ENCODE results near the gene XYLT1.
"Not testable (repeated sequence)": the region's sequence is repeated elsewhere in the genome, so short reads cannot be mapped to it uniquely, and the experiment has no call there.

Gene XYLT1

GRCh38 chr16:17488506-17488905 is 17.7 kb upstream of the XYLT1 start:
- DNase-seq (ENCODE audit: low read depth): no peak
- H3K4me3 ChIP-seq (ENCODE audit: low read length): no peak overlapping the region
- TF ChIP-seq CTCF (IDR thresholded peaks at IDR 0.05; ENCODE audit: insufficient read depth, low read depth, low read length, missing control alignments): no peak

- DNase-seq (ENCODE audit: low read depth): no peak
- no peak for TF ChIP-seq CTCF (IDR thresholded peaks at IDR 0.05; ENCODE audit: insufficient read depth, low read depth, low read length, missing control alignments)
- H3K4me3 ChIP-seq (ENCODE audit: low read length): no peak overlapping the region
Observed at GRCh38 chr16:17483351-17483750, 12.6 kb upstream of the XYLT1 start.

GRCh38 chr16:17482341-17482740 is 11.6 kb upstream of the XYLT1 start:
- not testable (repeated sequence) for DNase-seq (ENCODE audit: low read depth); H3K4me3 ChIP-seq (ENCODE audit: low read length)

GRCh38 chr16:17481736-17482135 is 11.0 kb upstream of the XYLT1 start:
- TF ChIP-seq CTCF (IDR thresholded peaks at IDR 0.05; ENCODE audit: insufficient read depth, low read depth, low read length, missing control alignments): no peak
- no peak for DNase-seq (ENCODE audit: low read depth)
- no peak overlapping the region for H3K4me3 ChIP-seq (ENCODE audit: low read length)

- not testable (repeated sequence) for DNase-seq (ENCODE audit: low read depth); H3K4me3 ChIP-seq (ENCODE audit: low read length)
Observed at GRCh38 chr16:17477260-17477545, 6.4 kb upstream of the XYLT1 start.

GRCh38 chr16:17476414-17477259 is 5.9 kb upstream of the XYLT1 start:
- DNase-seq (ENCODE audit: low read depth): peak; percentile 43

GRCh38 chr16:17475104-17475503 is 4.3 kb upstream of the XYLT1 start:
- DNase-seq (ENCODE audit: low read depth): no peak
- no peak for TF ChIP-seq CTCF (IDR thresholded peaks at IDR 0.05; ENCODE audit: insufficient read depth, low read depth, low read length, missing control alignments)
- no peak overlapping the region for H3K4me3 ChIP-seq (ENCODE audit: low read length)

More at GRCh38 chr16:17476414-17477259, 5.9 kb upstream of the XYLT1 start:
- H3K4me3 ChIP-seq (ENCODE audit: low read length): no peak overlapping the region
- TF ChIP-seq CTCF (IDR thresholded peaks at IDR 0.05; ENCODE audit: insufficient read depth, low read depth, low read length, missing control alignments): peak; percentile 32

GRCh38 chr16:17474572-17474971 is 3.8 kb upstream of the XYLT1 start:
- no peak for TF ChIP-seq CTCF (IDR thresholded peaks at IDR 0.05; ENCODE audit: insufficient read depth, low read depth, low read length, missing control alignments)
- H3K4me3 ChIP-seq (ENCODE audit: low read length): no peak overlapping the region
- no peak for DNase-seq (ENCODE audit: low read depth)
